Endothelial cell of umbilical vein (primary cell): Measurements from ENCODE around the gene EIF5B. TPM values are rescaled to one million over a fixed set of nuclear protein-coding genes. Genes with fewer than 3 reads are reported as not detected.

Source experiments
- BruUV-seq: library from RNA; stranded (reverse); fragments of 400-500 nt; replicated peaks from 2 replicates; lab custom pipeline; 2021; lab: Mats Ljungman, UMichigan
- CTCF ChIA-PET: fragments of 300-600, 350-600 bp; sonication (Branson Sonifier 250); formaldehyde crosslinking; loops from one replicate; lab custom pipeline; 2021; ENCODE audit warnings: antibody characterized with exemption, inconsistent platforms; lab: Charles Lee
- POLR2A ChIA-PET: fragments of 300-600, 350-600 bp; sonication (Branson Sonifier 250); formaldehyde crosslinking; loops from one replicate; lab custom pipeline; 2021; ENCODE audit warnings: antibody characterized with exemption, inconsistent platforms; lab: Charles Lee
- DNase-seq: peaks from one replicate; pipeline ENCODE4 v3.0.0-alpha.2; 2011; ENCODE audit warnings: low read depth, low spot score
- FAIRE-seq: peaks from 2 replicates; lab custom pipeline; 2011; peaks lifted over from hg19 to GRCh38; lab: Jason Lieb, UNC
- H2AFZ ChIP-seq: 2 replicates; pipeline ENCODE4 v1.6.0; 2012; ENCODE audit warnings: low read depth, low read length, control low read depth, inconsistent platforms
- H3K27ac ChIP-seq: 2 replicates; pipeline ENCODE4 v1.5.1; 2011; ENCODE audit warnings: low read depth, mild to moderate bottlenecking, control low read depth, low read length, moderate library complexity; ENCODE audit not compliant: insufficient read depth
- H3K27me3 ChIP-seq, 2 experiments: 2 replicates each; pipeline versions ENCODE4 v1.6.0 to v1.6.1; 2011; ENCODE audit warnings: low read length in 2 of 2, mixed read lengths in 1 of 2; ENCODE audit not compliant: control insufficient read depth in 2 of 2, insufficient read depth in 2 of 2
- H3K36me3 ChIP-seq, 2 experiments: 2 replicates in 1 of 2; 3 replicates in 1 of 2; pipeline ENCODE4 v1.5.1; 2011; ENCODE audit warnings: low read length in 2 of 2, mild to moderate bottlenecking in 1 of 2, moderate library complexity in 1 of 2; ENCODE audit not compliant: control insufficient read depth in 2 of 2, insufficient read depth in 2 of 2; ENCODE audit errors: extremely low read depth in 1 of 2
- H3K4me1 ChIP-seq: 3 replicates; pipeline ENCODE4 v1.5.1; 2011; ENCODE audit warnings: mild to moderate bottlenecking, low read length; ENCODE audit not compliant: control insufficient read depth, insufficient read depth; ENCODE audit errors: extremely low read depth
- H3K4me2 ChIP-seq: 2 replicates; pipeline ENCODE4 v1.6.1; 2011; ENCODE audit warnings: low read length, control low read depth, mixed read lengths; ENCODE audit not compliant: insufficient read depth
- H3K4me3 ChIP-seq, 3 experiments: fragments of 200-600 bp in 1 of 3; sonication (generic), shearing (Covaris generic) in 1 of 3; replicated peaks in 1 of 3; 2 replicates each; pipeline ENCODE4 v1.5.1; 2011 to 2016; ENCODE audit warnings: control low read depth in 3 of 3, low read length in 3 of 3, mild to moderate bottlenecking in 2 of 3, inconsistent platforms in 1 of 3, low read depth in 1 of 3, moderate library complexity in 1 of 3; ENCODE audit not compliant: insufficient read depth in 1 of 3
- H3K79me2 ChIP-seq: 2 replicates; pipeline ENCODE4 v1.6.0; 2012; ENCODE audit warnings: low read length, inconsistent platforms; ENCODE audit not compliant: control insufficient read depth, insufficient read depth
- H3K9ac ChIP-seq: replicated peaks from 2 replicates; pipeline ENCODE3; 2011; ENCODE audit warnings: low read length, control low read depth; ENCODE audit not compliant: insufficient read depth; ENCODE audit errors: extremely low read depth
- H3K9me1 ChIP-seq: replicated peaks from 3 replicates; pipeline ENCODE4 v1.6.0; 2011; ENCODE audit warnings: mild to moderate bottlenecking, low read length; ENCODE audit not compliant: control insufficient read depth, insufficient read depth; ENCODE audit errors: extremely low read depth
- H3K9me3 ChIP-seq: replicated peaks from 2 replicates; pipeline ENCODE4 v1.5.1; 2012; ENCODE audit warnings: low read length, inconsistent platforms; ENCODE audit not compliant: control insufficient read depth, insufficient read depth
- H4K20me1 ChIP-seq: replicated peaks from 2 replicates; pipeline ENCODE3; 2011; ENCODE audit warnings: mild to moderate bottlenecking, low read length; ENCODE audit not compliant: control insufficient read depth, insufficient read depth; ENCODE audit errors: extremely low read depth
- CTCF ChIP-seq, 2 donors: IDR thresholded peaks; 1 replicate in 1 of 2; 2 replicates in 1 of 2; pipeline ENCODE4 v1.5.1; 2011; ENCODE audit warnings: low read length in 2 of 2, mild to moderate bottlenecking in 2 of 2, moderate library complexity in 2 of 2, control low read depth in 1 of 2, inconsistent platforms in 1 of 2, low read depth in 1 of 2; ENCODE audit not compliant: insufficient read depth in 1 of 2; ENCODE audit errors: extremely low read depth in 1 of 2
- EZH2 ChIP-seq: IDR thresholded peaks from 2 replicates; pipeline ENCODE4 v1.6.1; 2012; ENCODE audit warnings: borderline replicate concordance, low read depth, mild to moderate bottlenecking, moderate library complexity, low read length, inconsistent platforms; ENCODE audit not compliant: severe bottlenecking
- FOS ChIP-seq: IDR thresholded peaks from 2 replicates; pipeline ENCODE4 v1.6.1; 2011; ENCODE audit warnings: mild to moderate bottlenecking, low read length, moderate library complexity, borderline replicate concordance; ENCODE audit not compliant: insufficient read depth
- GATA2 ChIP-seq: IDR thresholded peaks from 2 replicates; pipeline ENCODE4 v1.7.0; 2011; ENCODE audit warnings: low read depth, mild to moderate bottlenecking, moderate library complexity, mixed read lengths, low read length; ENCODE audit not compliant: insufficient read length, insufficient read depth
- JUN ChIP-seq: IDR thresholded peaks from 2 replicates; pipeline ENCODE4 v1.6.1; 2011; ENCODE audit warnings: borderline replicate concordance, low read depth; ENCODE audit not compliant: insufficient read length, insufficient read depth
- MAX ChIP-seq: IDR thresholded peaks from 2 replicates; pipeline ENCODE4 v1.6.1; 2011; ENCODE audit not compliant: insufficient read depth, insufficient read length
- MYC ChIP-seq: IDR thresholded peaks from one replicate; pipeline ENCODE4 v1.6.1; 2011; ENCODE audit warnings: mild to moderate bottlenecking, low read depth, low read length
- POLR2A ChIP-seq: IDR thresholded peaks from 2 replicates; pipeline ENCODE4 v1.6.1; 2012; ENCODE audit warnings: low read depth, mild to moderate bottlenecking, control low read depth, low read length
- POLR2AphosphoS5 ChIP-seq: IDR thresholded peaks from 2 replicates; pipeline ENCODE4 v1.6.1; 2012; ENCODE audit warnings: low read depth, mild to moderate bottlenecking, control low read depth, low read length, moderate library complexity; ENCODE audit not compliant: insufficient read depth
- dilution Hi-C: fragments of 300-500 bp; cut with MboI; formaldehyde crosslinking; loops from one replicate; pipeline ENCODE4 v1.15.0; 2019; ENCODE audit warnings: low sequenced_read_pairs; ENCODE audit not compliant: extremely low pct_ligation_motif_present
- intact Hi-C: fragments of 100-400 bp; cut with micrococcal nuclease; formaldehyde crosslinking; loops from one replicate; pipeline ENCODE4 v1.10.0; 2022
- polyA plus RNA-seq, 4 experiments: library from polyadenylated mRNA; depleted of rRNA in 3 of 4; stranded (reverse) in 3 of 4; unstranded in 1 of 4; fragments of >200 nt; gene quantifications; 2 replicates each; pipeline versions ENCODE4 v1.2.1 to v1.2.3, GENCODE V29; 2011 to 2012; ENCODE audit warnings: missing spikeins in 1 of 4
- total RNA-seq: library from RNA; stranded (reverse); gene quantifications from 2 replicates; pipeline ENCODE4 v1.2.3, GENCODE V29; 2021

EIF5B gene
- total and polyA plus RNA-seq, 2 donors (not counting 3 experiments of a cell fraction or from before 2014, with no cell fraction given), result 10.1 to 54.5 TPM

GRCh38 chr2:99399795-99400194 is 62.6 kb downstream of the EIF5B start:
- dilution Hi-C loops, result no loop called here
- Histone ChIP-seq H2AFZ (no peak overlapping the region), H3K4me1 (no peaks in the 10 kb centered on the region), H4K20me1 (no peaks in the 10 kb centered on the region), H3K27me3 (no peaks in the 10 kb centered on the region), H3K79me2 (no peaks in the 10 kb centered on the region), H3K4me3 (no peak overlapping the region), H3K4me2 (no peak overlapping the region), H3K9me3 (no peaks in the 10 kb centered on the region), H3K9ac (no peak overlapping the region), H3K9me1 (no peaks in the 10 kb centered on the region), H3K36me3 (peaks cover 36 to 44% of the 10 kb centered on the region in 2 experiments), H3K27ac (no peak overlapping the region)
- DNase-seq (no peak), FAIRE-seq (no peak)
- TF ChIP-seq EZH2, result no peak
- TF ChIP-seq POLR2A, result no peak
- no peak for TF ChIP-seq CTCF (IDR thresholded peaks at IDR 0.05; ENCODE audit: extremely low read depth in 1 of 2, insufficient read depth in 1 of 2, low read depth in 1 of 2, low read length in 2 of 2)
- no peak for TF ChIP-seq GATA2
- TF ChIP-seq MYC, result no peak
- TF ChIP-seq JUN, result no peak
- no peak for TF ChIP-seq FOS
- TF ChIP-seq POLR2AphosphoS5, result no peak
- no peak for TF ChIP-seq MAX
- no TSS peak for BruUV-seq
- POLR2A ChIA-PET, result no interaction called here
- intact Hi-C loops, result no loop called here
- CTCF ChIA-PET, result interaction anchor here (1.7 kb wide), 1 partner anchor 91 kb away, joined by 7 read pairs; the partner anchor contains the start of gene REV1
